Measurements from ENCODE around the gene JMJD1C.
A peak's percentile ranks its signal among the peaks of the same experiment; 100 is the strongest.
"Not testable (repeated sequence)": the region's sequence is repeated elsewhere in the genome, so short reads cannot be mapped to it uniquely, and the experiment has no call there.

JMJD1C gene

GRCh38 chr10:63373176-63373575 lies 92.6 kb downstream of the JMJD1C start:
- DNase-seq (ENCODE audit: insufficient read length, low spot score), result no peak
- no peak for FAIRE-seq

- DNase-seq (ENCODE audit: insufficient read length, low spot score) (no peak), FAIRE-seq (peak; percentile 18)
Observed at GRCh38 chr10:63369711-63370110, 96.1 kb downstream of the JMJD1C start.

DNA sequence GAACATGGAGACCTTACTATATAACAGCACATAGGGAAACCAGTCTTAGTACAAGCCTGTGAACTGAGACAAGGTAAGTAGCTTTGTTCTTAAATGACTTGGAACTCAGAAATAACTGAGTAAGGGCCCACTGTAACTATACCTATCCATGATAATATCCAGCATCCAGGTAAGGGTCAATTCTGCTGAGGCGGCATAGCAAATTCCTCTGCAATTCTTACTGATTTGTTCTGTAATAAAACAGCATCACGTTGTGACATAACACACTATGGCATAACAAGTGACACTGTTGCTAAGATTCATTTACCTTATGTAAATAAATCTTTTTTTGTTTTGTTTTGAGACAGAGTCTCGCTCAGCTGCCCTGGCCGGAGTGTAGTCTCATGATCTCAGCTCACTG lies 97.4 kb downstream of the JMJD1C start:
- DNase-seq (ENCODE audit: insufficient read length, low spot score), result no peak
- no peak for FAIRE-seq

DNA sequence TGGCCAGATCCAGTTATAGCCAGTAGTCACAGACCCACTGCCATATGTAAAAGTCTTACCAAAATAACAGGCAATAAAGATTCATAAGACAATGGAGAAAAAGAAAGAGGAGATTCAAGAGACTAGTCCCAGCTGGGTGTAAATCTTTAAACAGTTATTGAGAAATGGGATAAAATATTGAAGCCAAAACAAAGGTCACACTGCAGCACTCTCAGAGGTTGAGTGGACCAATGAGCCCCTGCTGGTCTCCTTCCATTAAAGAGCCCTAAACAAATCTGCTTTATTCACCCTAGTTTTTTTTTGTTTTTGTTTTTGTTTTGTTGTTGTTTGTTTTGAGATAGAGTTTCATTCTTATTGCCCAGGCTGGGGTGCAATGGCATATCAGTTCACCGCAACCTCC lies 98.8 kb downstream of the JMJD1C start:
- no peak for FAIRE-seq
- DNase-seq (ENCODE audit: insufficient read length, low spot score), result no peak

DNA sequence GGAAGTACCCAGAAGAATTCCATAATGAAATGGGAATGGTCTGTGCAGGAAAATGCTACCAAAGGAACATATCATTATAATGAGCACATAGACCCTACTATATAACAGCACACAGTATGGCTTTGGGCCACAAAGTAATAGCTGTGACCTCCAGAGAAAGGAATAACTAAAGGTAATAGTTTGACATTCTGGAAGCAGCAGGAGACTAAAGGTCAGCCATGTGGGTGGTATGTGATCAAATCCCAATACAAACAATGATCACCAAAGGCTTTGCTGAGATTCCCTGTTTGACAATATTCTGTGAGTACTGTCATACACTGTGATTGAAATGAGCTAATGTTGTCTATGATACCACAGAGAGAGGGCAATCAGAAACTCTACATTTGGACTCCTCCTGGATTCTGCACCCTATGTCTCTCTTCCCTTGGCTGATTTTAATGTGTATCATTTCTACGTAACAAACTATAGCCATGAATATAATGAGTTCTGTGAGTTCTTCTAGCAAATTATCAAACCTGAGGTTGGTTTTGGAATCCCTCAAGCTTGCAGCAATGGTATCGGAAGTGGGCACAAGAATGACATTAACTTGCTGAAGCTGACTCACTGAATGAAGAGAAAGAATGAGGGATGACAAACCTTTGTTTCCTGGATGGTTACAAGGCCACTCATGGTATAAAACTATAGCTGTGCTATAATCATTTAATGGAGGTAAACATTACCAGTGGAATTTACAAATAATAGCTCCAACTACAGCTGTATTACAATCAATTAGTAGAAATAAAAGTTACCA lies 99.6 kb downstream of the JMJD1C start:
- DNase-seq (ENCODE audit: insufficient read length, low spot score), result no peak
- FAIRE-seq, result peak; percentile 51

DNA sequence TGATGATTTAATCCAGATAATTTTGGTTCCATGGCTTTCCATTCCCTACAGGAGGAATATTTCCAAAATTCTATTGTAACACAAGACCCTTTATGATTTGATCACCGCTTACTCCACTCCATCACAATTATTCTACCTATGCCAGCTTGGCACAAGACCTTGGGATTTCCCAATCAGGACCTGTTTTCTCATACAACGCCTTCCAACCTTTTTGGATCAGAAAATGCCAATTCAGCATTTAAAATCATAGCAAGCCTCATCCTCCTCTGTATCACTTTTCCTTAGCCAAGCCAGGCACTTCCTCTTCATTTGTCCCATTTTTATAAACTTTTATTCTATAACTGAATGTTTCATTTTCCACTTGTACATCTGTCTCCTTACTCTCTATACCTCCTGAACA lies 100.9 kb downstream of the JMJD1C start:
- no peak for FAIRE-seq
- DNase-seq (ENCODE audit: insufficient read length, low spot score), result no peak

DNA sequence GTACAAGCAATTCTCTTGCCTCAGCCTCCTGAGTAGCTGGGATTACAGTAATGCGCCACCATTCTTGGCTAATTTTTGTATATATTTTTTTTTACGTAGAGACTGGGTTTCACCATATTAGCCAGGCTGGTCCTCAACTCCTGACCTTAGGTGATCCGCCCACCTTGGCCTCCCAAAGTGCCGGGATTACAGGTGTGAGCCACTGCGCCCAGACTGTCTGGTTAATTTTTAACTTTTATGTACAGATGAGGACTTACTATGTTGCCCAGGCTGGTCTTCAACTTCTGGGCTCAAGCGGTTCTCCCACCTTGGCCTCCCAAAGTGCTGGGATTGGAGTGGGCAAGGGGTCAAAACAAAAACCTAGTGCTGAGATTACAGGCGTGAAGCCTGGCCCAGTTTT lies 101.8 kb downstream of the JMJD1C start:
- no peak for DNase-seq (ENCODE audit: insufficient read length, low spot score)
- no peak for FAIRE-seq

DNA sequence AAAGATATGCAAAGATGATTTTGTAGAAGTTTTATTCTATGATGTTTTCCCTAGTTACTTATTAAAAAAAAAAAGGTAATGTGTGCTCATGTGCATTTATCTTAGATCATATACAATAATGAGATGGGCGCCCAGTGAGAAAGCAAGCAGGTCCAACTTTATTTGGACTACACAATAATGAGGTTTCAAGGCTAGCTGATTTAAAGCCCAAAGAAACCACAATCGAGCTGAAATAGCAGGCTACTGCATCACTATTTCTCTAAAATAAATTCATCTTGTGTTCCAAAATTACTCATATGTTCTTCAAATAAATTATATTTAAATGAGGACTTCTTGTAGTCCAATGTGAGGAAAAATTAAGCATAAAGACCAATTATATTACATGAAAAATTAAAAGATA lies 110.1 kb downstream of the JMJD1C start:
- FAIRE-seq, result no peak

DNA sequence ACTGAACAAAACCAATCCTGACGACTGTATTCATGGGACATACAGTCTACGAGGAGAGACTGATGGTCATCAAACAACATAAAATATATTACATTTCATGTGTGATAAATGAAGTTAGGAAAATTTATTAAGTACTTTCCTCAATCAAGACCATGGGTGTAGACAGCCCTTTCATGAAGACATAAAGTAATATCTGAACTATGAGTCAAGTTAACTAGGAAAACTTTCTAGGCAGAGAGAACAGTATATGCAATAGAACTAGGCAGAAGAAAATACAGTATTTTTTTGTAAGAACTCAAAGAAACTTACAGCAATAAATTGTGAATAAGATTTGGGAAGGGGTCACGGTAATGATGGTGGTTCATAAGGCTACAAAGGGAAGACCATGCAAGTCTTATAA lies 112.8 kb downstream of the JMJD1C start:
- DNase-seq (ENCODE audit: insufficient read length, low spot score) (no peak), FAIRE-seq (no peak)

More for the DNA sequence above, 110.1 kb downstream of the JMJD1C start:
- no peak for DNase-seq (ENCODE audit: insufficient read length, low spot score)

DNA sequence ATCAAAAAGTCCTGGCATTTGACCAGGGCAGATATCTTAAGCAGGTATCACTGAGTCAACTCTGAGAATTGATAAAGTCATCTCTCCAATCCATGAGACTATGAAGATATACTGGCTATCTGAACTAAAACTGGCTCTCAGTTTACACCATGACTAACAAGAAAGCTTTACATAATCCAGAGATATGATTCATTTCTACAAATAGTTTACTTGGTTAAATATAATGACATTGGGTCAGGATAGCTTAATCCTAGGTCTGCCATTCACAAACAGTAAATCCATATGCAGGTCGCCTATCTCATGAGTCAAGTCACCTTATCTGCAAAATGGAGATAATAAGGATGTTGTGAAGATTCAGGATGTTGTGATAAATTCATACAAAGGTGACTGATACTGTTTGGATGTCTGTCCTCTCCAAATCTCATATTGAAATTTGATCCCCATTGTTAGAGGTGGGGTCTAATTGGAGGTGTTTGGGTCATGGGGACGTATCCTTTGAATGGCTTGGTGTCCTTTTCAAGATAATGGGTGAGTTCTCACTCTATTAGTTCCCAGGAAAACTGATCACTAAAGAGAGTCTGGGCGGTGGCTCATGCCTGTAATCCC lies 117.4 kb downstream of the JMJD1C start:
- DNase-seq (ENCODE audit: insufficient read length, low spot score), result no peak
- no peak for FAIRE-seq

GRCh38 chr10:63346015-63346441 lies 119.7 kb downstream of the JMJD1C start:
- DNase-seq (ENCODE audit: insufficient read length, low spot score) (no peak), FAIRE-seq (no peak)

DNA sequence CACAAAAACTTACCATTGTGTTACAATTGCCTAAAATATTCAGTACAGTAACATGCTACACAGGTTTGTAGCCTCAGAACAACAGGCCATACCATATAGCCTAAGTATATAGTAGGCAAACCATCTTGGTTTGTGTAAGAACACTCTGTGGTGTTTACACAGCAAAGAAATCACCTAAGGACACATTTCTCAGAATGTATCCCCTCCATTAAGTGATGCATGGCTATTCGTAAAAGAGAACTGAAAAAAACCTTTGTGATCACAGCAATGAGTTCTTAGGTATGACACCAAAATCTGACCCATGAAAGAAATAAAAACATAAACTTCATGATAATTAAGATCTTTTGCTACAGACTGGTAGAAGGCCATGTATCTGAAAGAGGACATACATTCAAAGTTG lies 121.5 kb downstream of the JMJD1C start:
- DNase-seq (ENCODE audit: insufficient read length, low spot score), result no peak
- FAIRE-seq, result no peak

GRCh38 chr10:63343476-63343875 lies 122.3 kb downstream of the JMJD1C start:
- no peak for FAIRE-seq
- no peak for DNase-seq (ENCODE audit: insufficient read length, low spot score)

- DNase-seq (ENCODE audit: insufficient read length, low spot score); FAIRE-seq: not testable (repeated sequence)
Observed at GRCh38 chr10:63339640-63340039, 126.1 kb downstream of the JMJD1C start.

GRCh38 chr10:63337455-63338251 lies 128.1 kb downstream of the JMJD1C start:
- no peak for FAIRE-seq
- no peak for DNase-seq (ENCODE audit: insufficient read length, low spot score)

GRCh38 chr10:63331586-63331985 lies 134.2 kb downstream of the JMJD1C start:
- no peak for FAIRE-seq
- DNase-seq (ENCODE audit: insufficient read length, low spot score), result no peak

DNA sequence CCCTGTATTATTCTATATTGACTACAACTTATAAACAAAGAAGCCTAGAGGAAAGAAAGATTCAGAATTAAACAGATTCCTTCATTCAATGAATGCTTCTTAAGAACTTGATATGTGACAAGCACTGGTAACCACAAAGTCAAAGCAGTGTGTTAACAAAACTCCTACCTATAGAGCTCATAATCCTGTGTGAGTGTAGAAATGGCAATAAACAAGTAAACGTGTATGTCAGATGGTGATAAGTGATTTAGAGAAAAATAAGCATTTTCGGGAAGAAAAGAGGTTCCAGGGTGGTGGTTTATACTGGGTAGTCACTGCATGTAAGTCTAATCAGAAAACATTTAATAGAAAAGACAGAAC lies 141.3 kb downstream of the JMJD1C start:
- no peak for FAIRE-seq
- DNase-seq (ENCODE audit: insufficient read length, low spot score), result no peak

DNA sequence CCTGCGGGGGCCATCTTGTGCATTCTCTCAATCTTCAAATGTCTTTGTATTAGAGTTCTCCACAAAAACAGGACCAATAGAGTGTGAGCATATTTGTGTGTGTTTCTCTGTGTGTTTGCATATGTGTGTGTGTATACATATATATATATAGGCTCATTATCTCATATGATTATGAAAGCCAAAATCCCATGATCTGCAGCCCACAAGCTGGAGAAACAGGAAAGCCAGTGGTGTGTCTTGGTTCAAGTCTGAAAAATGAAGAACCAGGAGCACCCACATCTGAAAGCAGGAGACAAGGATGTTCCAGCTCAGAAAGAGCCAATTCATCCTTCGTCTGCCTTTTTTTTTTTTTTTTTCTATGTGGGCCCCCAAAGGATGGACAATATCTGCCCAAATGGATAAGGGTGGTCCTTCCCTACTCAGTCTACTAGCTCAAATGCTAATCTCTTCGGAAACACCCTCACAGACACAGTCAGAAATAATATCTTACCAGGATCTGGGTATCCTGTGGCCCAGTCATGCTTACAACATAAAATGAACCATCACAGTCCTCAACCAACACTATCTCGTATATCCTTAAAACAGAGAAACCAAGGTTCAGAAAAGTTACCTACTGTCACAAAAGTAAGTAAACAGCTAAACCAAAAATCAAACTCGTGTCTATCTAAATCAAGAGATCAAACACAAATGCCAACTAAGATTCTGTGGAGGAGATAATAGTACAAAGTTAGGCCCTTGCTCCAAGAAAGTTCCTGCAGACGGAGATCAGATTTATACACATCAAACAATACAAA lies 141.9 kb downstream of the JMJD1C start:
- DNase-seq (ENCODE audit: insufficient read length, low spot score) (no peak), FAIRE-seq (no peak)

- DNase-seq (ENCODE audit: insufficient read length, low spot score) (no peak), FAIRE-seq (no peak)
Observed at GRCh38 chr10:63320683-63321082, 145.1 kb downstream of the JMJD1C start.

- DNase-seq (ENCODE audit: insufficient read length, low spot score) (no peak), FAIRE-seq (no peak)
Observed at GRCh38 chr10:63319231-63319630, 146.5 kb downstream of the JMJD1C start.

GRCh38 chr10:63318491-63318890 lies 147.3 kb downstream of the JMJD1C start:
- FAIRE-seq, result no peak
- no peak for DNase-seq (ENCODE audit: insufficient read length, low spot score)
